Measurements from ENCODE around the gene DENND2D.

DENND2D gene

DNA sequence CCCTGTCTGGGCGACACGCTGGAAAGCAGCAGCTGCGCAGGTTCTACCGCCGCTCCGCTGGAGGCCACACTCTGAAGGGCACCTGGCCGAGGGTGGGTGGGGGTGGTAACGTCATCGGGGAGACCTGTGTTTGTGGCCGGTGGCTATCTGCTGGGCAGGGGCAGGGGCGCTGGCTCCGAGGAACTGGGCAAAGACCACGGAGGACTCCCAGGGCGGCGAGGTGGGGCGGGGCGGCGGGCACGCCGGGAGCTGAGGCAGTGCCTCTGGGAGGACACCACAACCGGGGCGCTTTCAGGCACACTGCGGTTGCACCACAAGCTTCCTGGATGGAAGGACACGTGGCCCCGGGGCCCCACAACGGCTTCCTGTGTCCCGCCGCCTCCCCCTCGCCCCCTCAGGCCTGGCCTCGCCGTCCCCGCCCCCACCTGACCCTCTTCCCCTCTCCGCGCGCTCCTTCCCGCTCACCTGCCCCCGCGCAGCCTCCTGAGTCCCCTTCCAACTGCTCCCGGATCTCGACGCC, 3.3 kb upstream of the DENND2D start:
- peak; percentile 57 to 90 (median 63) for DNase-seq (ENCODE audit: low read depth in 3 of 3)

GRCh38 chr1:111202707-111203623, 2.5 kb upstream of the DENND2D start:
- DNase-seq (ENCODE audit: low read depth in 3 of 3) = no peak

- no peak for DNase-seq (ENCODE audit: low read depth in 3 of 3)
Measured at GRCh38 chr1:111202366-111202706, 1.9 kb upstream of the DENND2D start.

GRCh38 chr1:111201275-111202090, 1.0 kb upstream of the DENND2D start:
- no peak for DNase-seq (ENCODE audit: low read depth in 3 of 3)

- DNase-seq (ENCODE audit: low read depth in 3 of 3) = no peak
Measured at GRCh38 chr1:111200802-111201161, 336 bp upstream of the DENND2D start.

GRCh38 chr1:111199329-111199728, 1.1 kb downstream of the DENND2D start:
- DNase-seq (ENCODE audit: low read depth in 3 of 3) = no peak

GRCh38 chr1:111198836-111199235, 1.6 kb downstream of the DENND2D start:
- no peak for DNase-seq (ENCODE audit: low read depth in 3 of 3)

DNA sequence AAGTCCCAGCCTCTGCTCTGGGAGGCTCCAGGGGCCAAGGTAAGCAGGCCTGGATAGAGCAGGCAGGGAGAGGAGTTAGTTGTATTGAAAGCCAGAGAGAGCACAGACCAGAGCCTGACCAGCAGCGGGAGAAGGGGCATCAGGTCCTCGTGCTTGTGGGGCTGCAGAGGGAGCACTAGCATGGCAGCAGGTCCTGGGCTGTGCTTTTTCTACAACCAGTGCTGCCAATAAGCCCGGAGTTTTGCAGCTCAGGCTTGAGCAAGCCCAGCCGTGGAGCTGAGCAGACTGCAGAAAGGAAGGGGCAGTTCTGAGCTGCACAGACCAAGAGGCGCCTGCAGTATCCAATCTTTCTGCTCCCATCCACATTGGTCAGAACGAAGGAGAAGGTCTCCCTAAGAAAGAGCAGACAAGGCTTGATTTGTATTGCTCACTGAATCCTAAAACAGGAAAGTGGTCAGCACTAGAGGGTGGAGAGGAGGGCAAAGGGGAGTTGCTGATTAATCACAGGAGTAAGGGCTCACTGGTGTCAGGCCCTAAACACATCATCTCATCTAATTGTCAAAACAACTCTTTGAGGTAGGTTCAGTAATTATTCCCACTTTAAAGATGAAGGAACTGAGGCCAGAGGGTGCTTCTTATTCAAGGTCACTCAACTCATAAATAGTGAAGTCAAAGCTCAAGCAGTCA, 2.7 kb downstream of the DENND2D start:
- DNase-seq (ENCODE audit: low read depth in 3 of 3) = peak in 2 of 3 experiments; percentile 61 to 64

DNA sequence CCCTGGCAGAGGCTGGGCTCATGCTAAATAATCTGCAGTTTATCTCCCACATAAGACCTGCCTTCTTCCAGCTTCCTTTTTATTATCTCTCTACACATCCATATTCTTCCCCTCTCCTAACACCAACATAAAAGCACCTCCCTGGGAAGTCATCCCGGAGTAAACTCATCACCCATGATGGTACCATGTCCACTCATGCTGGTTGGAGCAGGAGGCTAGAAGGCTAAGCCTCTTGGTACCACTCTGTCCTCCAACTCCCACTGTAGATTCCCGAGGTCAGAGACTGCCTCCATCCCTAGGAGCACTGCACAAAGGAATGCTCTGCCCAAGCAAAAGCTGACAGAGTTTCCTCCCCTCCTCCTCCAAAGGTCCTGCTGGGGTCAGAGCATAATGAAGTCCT, 4.2 kb downstream of the DENND2D start:
- DNase-seq (ENCODE audit: low read depth in 3 of 3) = no peak

DNA sequence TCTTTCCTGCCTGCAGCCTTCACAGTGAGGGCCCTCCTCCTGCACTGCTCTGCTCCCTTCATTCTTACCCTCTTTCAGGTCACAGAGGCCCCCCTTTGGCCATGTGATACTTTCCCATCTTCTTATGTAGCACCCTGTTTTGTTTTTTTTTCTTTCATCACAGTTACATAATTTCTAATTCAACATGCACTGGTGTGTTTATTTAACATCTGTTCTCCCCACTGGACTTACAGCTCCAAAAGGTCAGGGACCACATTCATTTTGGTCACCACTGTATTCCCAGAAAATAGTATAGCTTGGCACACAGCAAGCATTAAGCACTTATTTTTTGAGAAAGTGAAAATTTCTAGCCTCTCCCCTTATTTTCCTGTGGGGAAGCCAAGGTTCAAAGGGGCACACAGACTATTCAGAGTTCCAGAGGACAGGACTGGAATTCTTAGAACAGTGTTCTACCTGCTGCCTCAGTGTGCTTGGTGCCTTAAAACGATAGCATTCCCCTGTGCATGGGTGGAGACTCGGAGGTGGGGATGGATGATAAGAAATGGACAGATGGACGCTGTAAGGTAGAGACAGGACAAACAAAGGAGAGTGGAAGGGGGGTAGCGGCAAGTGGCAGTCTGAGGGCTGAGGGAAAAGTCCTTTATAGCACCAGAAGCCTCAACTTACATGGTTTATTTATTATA, 5.3 kb downstream of the DENND2D start:
- no peak for DNase-seq (ENCODE audit: low read depth in 3 of 3)

DNA sequence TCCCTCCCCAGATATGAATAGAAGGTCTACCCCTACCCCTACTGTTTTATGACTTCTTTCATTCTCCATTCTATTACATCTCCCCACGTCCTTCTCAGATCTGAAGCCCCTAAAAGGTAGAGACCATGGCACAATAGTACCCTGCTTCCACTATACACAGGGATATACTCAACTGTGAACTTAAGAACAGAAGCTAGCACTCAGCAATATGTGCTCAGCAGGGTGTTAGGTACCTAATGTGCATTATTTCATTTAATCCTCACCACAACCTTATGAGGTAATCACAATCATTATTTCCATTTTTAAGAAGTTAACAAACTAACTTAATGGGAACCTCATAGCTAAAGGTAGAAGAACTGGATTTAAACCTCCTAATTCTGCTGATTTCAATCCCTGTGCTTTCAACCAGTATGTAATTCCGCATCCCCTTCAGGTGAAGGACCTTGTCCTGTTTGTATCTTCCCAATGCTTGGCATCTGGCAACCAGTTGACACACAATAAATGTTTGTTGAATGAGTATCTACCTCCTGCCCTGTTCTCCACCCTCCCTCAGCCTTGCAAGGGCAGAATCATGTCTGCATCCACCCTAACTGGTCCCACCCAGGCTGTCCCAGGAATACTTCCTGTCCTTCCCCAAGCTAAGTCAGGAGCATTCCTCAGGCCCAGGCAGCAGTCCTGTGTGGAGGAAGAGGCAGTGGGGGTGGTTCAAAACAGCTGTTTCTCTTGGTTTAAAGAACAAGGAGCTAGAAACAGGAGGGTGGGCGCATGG, 6.5 kb downstream of the DENND2D start:
- DNase-seq (ENCODE audit: low read depth in 3 of 3) = no peak

DNA sequence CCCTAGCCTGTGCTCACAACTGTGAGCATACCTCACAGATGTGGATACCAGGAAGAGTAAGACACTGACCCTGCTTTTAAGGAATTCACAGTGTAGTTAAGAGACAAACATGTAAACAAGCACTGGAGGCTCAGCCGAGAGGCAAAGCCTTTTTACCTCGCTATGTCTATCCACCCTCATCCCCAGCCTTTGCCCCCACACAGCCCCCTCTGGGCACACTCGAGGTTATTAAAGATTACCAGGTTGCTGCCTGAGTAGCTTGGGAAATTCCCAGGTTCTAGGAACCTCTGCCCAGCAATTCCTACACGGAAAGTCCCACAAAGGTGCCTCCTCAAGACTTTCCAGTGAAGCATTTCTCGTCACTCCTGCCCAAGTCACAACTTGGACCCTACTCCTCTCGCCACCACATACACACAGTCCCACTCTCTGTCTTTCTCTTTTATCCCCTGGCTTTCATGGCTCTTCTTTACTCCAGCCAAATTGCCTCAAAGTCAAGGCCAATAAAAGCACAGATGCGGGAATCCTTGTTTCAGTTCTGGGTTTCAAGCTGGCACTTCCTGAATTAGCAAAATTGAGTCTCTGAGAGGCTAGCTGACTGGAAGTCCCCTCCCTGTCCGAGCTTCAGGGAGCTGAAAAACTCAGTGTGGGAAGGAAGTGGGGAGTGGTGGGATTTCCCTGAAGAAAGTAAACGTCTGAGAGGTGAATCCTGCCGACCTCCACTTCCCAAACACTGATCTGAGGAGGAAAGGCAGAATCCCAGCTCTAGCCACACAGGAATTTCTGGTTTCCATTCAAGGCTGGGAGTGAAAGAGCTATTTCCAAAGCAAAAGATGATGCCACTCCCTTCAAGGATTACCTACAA, 7.6 kb downstream of the DENND2D start:
- no peak for DNase-seq (ENCODE audit: low read depth in 3 of 3)

DNA sequence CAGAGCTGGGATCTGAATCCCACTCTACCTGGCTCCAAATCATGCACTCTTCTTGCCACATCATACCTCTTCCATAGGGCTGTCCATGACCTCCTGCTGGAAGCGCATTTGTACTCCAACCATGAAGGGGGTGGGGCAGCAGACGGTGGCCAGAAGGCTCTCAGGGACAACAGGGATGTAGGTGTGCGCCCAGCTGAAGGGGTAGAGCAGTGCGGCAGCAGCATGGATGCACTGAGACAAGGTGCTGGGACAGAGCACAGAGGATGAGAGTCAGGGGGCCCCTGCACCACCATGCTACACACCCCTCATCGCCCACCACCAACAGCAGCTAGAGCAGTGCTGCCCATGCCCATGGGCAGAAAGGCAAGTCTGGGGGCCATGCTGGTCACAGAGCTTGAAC, 8.4 kb downstream of the DENND2D start:
- DNase-seq (ENCODE audit: low read depth in 3 of 3) = no peak

- no peak for DNase-seq (ENCODE audit: low read depth in 3 of 3)
Measured at GRCh38 chr1:111191496-111191895, 8.9 kb downstream of the DENND2D start.

GRCh38 chr1:111190931-111191451, 9.5 kb downstream of the DENND2D start:
- no peak for DNase-seq (ENCODE audit: low read depth in 3 of 3)

GRCh38 chr1:111184663-111185062, 15.8 kb downstream of the DENND2D start:
- no peak for DNase-seq (ENCODE audit: low read depth in 3 of 3)

DNA sequence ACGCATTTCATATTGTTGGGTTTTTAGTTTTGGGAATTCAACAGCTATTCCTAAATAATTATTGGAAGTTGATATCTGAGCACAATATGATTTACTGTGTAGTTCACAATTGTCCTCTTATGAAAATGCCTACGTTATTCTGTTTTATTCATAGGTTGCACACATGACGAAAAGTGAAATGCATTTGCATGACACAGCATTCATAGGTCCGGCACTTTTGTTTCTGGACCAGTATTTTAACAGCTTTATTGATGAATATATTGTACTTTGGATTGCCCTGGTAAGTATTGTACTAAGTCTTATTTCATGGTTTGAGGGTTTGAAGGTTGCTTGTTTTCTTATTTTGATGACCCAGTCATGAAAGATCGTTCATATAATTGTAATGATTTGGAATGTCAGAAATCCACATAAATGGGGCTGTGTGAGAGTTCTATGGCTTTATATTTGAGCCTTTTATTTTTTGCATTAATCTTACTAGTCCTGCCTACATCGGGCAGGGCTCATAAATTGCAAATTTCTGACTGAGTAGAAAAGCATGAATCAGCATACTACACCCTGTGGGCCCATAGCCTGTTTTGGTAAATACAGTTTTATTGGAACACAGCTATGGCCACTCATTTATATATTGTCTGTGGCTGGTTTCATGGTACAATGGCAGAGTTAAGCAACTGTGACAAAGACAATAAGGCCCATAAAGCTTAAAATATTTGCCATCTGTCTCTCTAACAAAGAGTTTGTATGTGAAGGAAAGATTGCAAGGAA, 17.0 kb downstream of the DENND2D start:
- DNase-seq (ENCODE audit: low read depth in 3 of 3) = no peak

GRCh38 chr1:111182052-111182451, 18.4 kb downstream of the DENND2D start:
- no peak for DNase-seq (ENCODE audit: low read depth in 3 of 3)

Measured in stimulated activated CD4-positive, alpha-beta T cell treated with anti-CD3 and anti-CD28 coated beads, TNF-alpha, amount 100 ng/mL, for 24 hours (primary cell).